KMS-11 (cell line): ENCODE measurements around the gene FGF22.

Experiments used
- H2AFZ ChIP-seq: fragments of 200-600 bp; sonication (generic); 2 replicates; pipeline ENCODE4 v1.6.1; 2016; ENCODE audit warnings: antibody characterized with exemption, mixed run types, low read depth
- H3K27ac ChIP-seq: fragments of 200-600 bp; sonication (generic); 2 replicates; pipeline ENCODE4 v1.6.1; 2016; ENCODE audit warnings: mild to moderate bottlenecking, mixed run types
- H3K27me3 ChIP-seq: fragments of 200-600 bp; sonication (generic); 2 replicates; pipeline ENCODE4 v1.6.1; 2017; ENCODE audit warnings: mild to moderate bottlenecking, low read depth, mixed run types, moderate library complexity; ENCODE audit not compliant: insufficient read depth
- H3K36me3 ChIP-seq: fragments of 200-600 bp; sonication (generic); 2 replicates; pipeline ENCODE4 v1.6.1; 2017; ENCODE audit warnings: mild to moderate bottlenecking, mixed run types; ENCODE audit not compliant: insufficient read depth
- H3K4me1 ChIP-seq: fragments of 200-600 bp; sonication (generic); 2 replicates; pipeline ENCODE4 v1.6.1; 2016; ENCODE audit warnings: mild to moderate bottlenecking, low read depth, mixed run types; ENCODE audit not compliant: poor library complexity, severe bottlenecking
- H3K4me2 ChIP-seq: fragments of 200-600 bp; sonication (generic); 2 replicates; pipeline ENCODE4 v1.7.0; 2016; ENCODE audit warnings: mild to moderate bottlenecking, mixed run types
- H3K4me3 ChIP-seq: fragments of 200-600 bp; sonication (generic); IDR thresholded peaks from 2 replicates; pipeline ENCODE4 v1.6.1; 2017; ENCODE audit warnings: low read depth, low read length, mixed read lengths; ENCODE audit not compliant: insufficient read depth
- H3K79me2 ChIP-seq: fragments of 200-600 bp; sonication (generic); 2 replicates; pipeline ENCODE4 v1.6.1; 2016; ENCODE audit warnings: low read depth, mixed run types; ENCODE audit not compliant: insufficient read depth
- H3K9ac ChIP-seq: fragments of 200-600 bp; sonication (generic); 2 replicates; pipeline ENCODE4 v1.6.1; 2016; ENCODE audit warnings: mild to moderate bottlenecking, mixed run types
- H4K20me1 ChIP-seq: fragments of 200-600 bp; sonication (generic); 2 replicates; pipeline ENCODE4 v1.6.1; 2016; ENCODE audit warnings: mild to moderate bottlenecking, mixed run types; ENCODE audit not compliant: insufficient read depth
- TF ChIP-seq, protein P1 (sequence below): fragments of 200-600 bp; sonication (generic); conservative IDR thresholded peaks from 2 replicates; pipeline ENCODE4 v1.6.1; 2017; ENCODE audit warnings: low read depth, mild to moderate bottlenecking, antibody characterized with exemption, low read length, moderate library complexity, mixed read lengths

Gene FGF22

GRCh38 chr19:641702-642101 is 2.0 kb downstream of the FGF22 start:
- Histone ChIP-seq H3K9ac (no peak overlapping the region), H3K4me3 (no peak overlapping the region), H3K4me2 (no peak overlapping the region), H3K27ac (no peak overlapping the region), H3K4me1 (no peaks in the 10 kb centered on the region), H2AFZ (no peak overlapping the region), H3K79me2 (no peaks in the 10 kb centered on the region), H3K36me3 (no peaks in the 10 kb centered on the region), H3K27me3 (no peaks in the 10 kb centered on the region), H4K20me1 (no peaks in the 10 kb centered on the region)
- TF ChIP-seq, protein P1, sequence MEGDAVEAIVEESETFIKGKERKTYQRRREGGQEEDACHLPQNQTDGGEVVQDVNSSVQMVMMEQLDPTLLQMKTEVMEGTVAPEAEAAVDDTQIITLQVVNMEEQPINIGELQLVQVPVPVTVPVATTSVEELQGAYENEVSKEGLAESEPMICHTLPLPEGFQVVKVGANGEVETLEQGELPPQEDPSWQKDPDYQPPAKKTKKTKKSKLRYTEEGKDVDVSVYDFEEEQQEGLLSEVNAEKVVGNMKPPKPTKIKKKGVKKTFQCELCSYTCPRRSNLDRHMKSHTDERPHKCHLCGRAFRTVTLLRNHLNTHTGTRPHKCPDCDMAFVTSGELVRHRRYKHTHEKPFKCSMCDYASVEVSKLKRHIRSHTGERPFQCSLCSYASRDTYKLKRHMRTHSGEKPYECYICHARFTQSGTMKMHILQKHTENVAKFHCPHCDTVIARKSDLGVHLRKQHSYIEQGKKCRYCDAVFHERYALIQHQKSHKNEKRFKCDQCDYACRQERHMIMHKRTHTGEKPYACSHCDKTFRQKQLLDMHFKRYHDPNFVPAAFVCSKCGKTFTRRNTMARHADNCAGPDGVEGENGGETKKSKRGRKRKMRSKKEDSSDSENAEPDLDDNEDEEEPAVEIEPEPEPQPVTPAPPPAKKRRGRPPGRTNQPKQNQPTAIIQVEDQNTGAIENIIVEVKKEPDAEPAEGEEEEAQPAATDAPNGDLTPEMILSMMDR, result no peak

GRCh38 chr19:642767-643727 is 3.4 kb downstream of the FGF22 start:
- H3K4me3 ChIP-seq, result no peak overlapping the region
- TF ChIP-seq, protein P1, result no peak
- H3K79me2 ChIP-seq, result no peaks in the 10 kb centered on the region
- no peaks in the 10 kb centered on the region for H4K20me1 ChIP-seq
- H2AFZ ChIP-seq, result no peak overlapping the region
- H3K4me1 ChIP-seq, result no peaks in the 10 kb centered on the region
- H3K36me3 ChIP-seq, result no peaks in the 10 kb centered on the region; the same call in 1 of the 2 replicates
- H3K27me3 ChIP-seq, result no peaks in the 10 kb centered on the region
- H3K4me2 ChIP-seq, result no peak overlapping the region
- H3K27ac ChIP-seq, result no peak overlapping the region
- no peak overlapping the region for H3K9ac ChIP-seq

- no peaks in the 10 kb centered on the region for H3K79me2 ChIP-seq
- H3K9ac ChIP-seq, result no peak overlapping the region
- TF ChIP-seq, protein P1, result no peak
- no peak overlapping the region for H3K4me2 ChIP-seq
- no peaks in the 10 kb centered on the region; the same call in 1 of the 2 replicates for H3K36me3 ChIP-seq
- H3K27ac ChIP-seq, result no peak overlapping the region
- no peak overlapping the region for H3K4me3 ChIP-seq
- H4K20me1 ChIP-seq, result no peaks in the 10 kb centered on the region
- no peaks in the 10 kb centered on the region for H3K27me3 ChIP-seq
- no peak overlapping the region for H2AFZ ChIP-seq
- no peaks in the 10 kb centered on the region for H3K4me1 ChIP-seq
These were observed 4.1 kb downstream of the FGF22 start for GRCh38 chr19:643736-644135.

DNA sequence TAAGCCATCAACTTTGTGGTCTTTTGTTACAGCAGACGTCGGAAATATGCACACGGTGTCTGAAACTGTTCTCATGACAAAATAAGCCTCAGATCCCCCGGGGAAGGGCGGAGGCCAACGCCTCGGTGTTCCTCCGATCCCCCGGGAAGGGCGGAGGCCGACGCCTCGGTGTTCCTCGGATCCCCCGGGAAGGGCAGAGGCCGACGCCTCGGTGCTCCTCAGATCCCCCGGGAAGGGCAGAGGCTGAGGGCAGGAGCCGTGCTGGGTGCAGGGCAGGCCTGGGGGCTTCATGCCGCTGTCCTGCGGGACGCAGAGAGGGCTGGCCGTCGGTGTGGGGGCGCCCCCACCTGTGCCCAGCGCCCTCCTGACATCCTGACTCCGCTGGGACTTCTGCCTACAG is 4.7 kb downstream of the FGF22 start:
- H3K4me3 ChIP-seq, result no peak overlapping the region
- H3K4me1 ChIP-seq, result no peaks in the 10 kb centered on the region
- no peaks in the 10 kb centered on the region for H3K79me2 ChIP-seq
- H3K4me2 ChIP-seq, result no peak overlapping the region
- H3K27ac ChIP-seq, result no peak overlapping the region
- H3K9ac ChIP-seq, result no peak overlapping the region
- H4K20me1 ChIP-seq, result no peaks in the 10 kb centered on the region
- no peak overlapping the region for H2AFZ ChIP-seq
- no peaks in the 10 kb centered on the region; the same call in 1 of the 2 replicates for H3K36me3 ChIP-seq
- no peaks in the 10 kb centered on the region for H3K27me3 ChIP-seq
- TF ChIP-seq, protein P1, result no peak
